Neural cell (in vitro differentiated cells): ENCODE results near the gene BANP. TPM values are rescaled to one million over a fixed set of nuclear protein-coding genes. Genes with fewer than 3 reads are reported as not detected.

Experiments
- H2AFZ ChIP-seq: fragments of 200-600, 300-800 bp; sonication (generic), shearing (Covaris generic); 2 replicates; pipeline ENCODE4 v1.6.0; 2014; ENCODE audit warnings: low read depth, mild to moderate bottlenecking, antibody characterized with exemption, low read length, moderate library complexity
- H3F3A ChIP-seq: fragments of 200-600 bp; shearing (Covaris generic); 2 replicates; pipeline ENCODE4 v1.6.1; 2016; ENCODE audit warnings: mild to moderate bottlenecking, moderate library complexity, mixed read lengths, antibody characterized with exemption, low read length; ENCODE audit not compliant: insufficient read depth, poor library complexity, severe bottlenecking
- H3K27ac ChIP-seq: fragments of 200-600, 300-800 bp; sonication (generic), shearing (Covaris generic); 2 replicates; pipeline ENCODE4 v1.5.1; 2014; ENCODE audit warnings: mild to moderate bottlenecking, low read length, moderate library complexity
- H3K27me3 ChIP-seq: fragments of 300-800, 200-600 bp; sonication (generic), shearing (Covaris generic); 2 replicates; pipeline ENCODE4 v1.6.0; 2014; ENCODE audit warnings: mild to moderate bottlenecking, low read depth, low read length, moderate library complexity; ENCODE audit not compliant: insufficient read depth
- H3K36me3 ChIP-seq: fragments of 300-800, 200-600 bp; sonication (generic), shearing (Covaris generic); 2 replicates; pipeline ENCODE4 v1.5.1; 2014; ENCODE audit warnings: mild to moderate bottlenecking, antibody characterized with exemption, low read length, moderate library complexity; ENCODE audit not compliant: insufficient read depth
- H3K4me2 ChIP-seq: fragments of 300-800, 200-600 bp; sonication (generic), shearing (Covaris generic); 2 replicates; pipeline ENCODE4 v1.6.0; 2014; ENCODE audit warnings: mild to moderate bottlenecking, low read length
- H3K4me3 ChIP-seq: fragments of 300-800, 200-600 bp; sonication (generic), shearing (Covaris generic); 2 replicates; pipeline ENCODE4 v1.5.1; 2014; ENCODE audit warnings: mild to moderate bottlenecking, low read length, moderate library complexity
- H3K79me2 ChIP-seq: fragments of 200-600 bp; shearing (Covaris generic); replicated peaks from 2 replicates; pipeline ENCODE4 v1.6.0; 2014; ENCODE audit warnings: mild to moderate bottlenecking, low read length, moderate library complexity; ENCODE audit not compliant: insufficient read depth
- H3K9ac ChIP-seq: fragments of 300-800, 200-600 bp; sonication (generic), shearing (Covaris generic); 2 replicates; pipeline ENCODE4 v1.6.1; 2016; ENCODE audit warnings: mild to moderate bottlenecking, low read length, mixed read lengths
- H3K9me2 ChIP-seq: fragments of 200-600 bp; shearing (Covaris generic); 2 replicates; pipeline ENCODE4 v1.6.1; 2016; ENCODE audit warnings: mild to moderate bottlenecking, low read length, mixed read lengths; ENCODE audit not compliant: insufficient read depth
- H3K9me3 ChIP-seq: fragments of 200-600, 300-800 bp; sonication (generic), shearing (Covaris generic); 2 replicates; pipeline ENCODE4 v1.6.1; 2016; ENCODE audit warnings: mild to moderate bottlenecking, mixed run types, low read length, moderate library complexity, mixed read lengths
- H4K20me1 ChIP-seq: fragments of 200-600 bp; shearing (Covaris generic); 2 replicates; pipeline ENCODE4 v1.6.1; 2016; ENCODE audit warnings: mild to moderate bottlenecking, mixed run types; ENCODE audit not compliant: insufficient read depth
- CTCF ChIP-seq: fragments of 450-650 bp; IDR thresholded peaks from 2 replicates; pipeline ENCODE4 v1.5.1; 2014; ENCODE audit warnings: antibody characterized with exemption, mild to moderate bottlenecking, moderate library complexity; ENCODE audit not compliant: poor library complexity, severe bottlenecking
- EP300 ChIP-seq: fragments of 450-650 bp; conservative IDR thresholded peaks from 2 replicates; pipeline ENCODE4 v1.6.1; 2014; ENCODE audit warnings: antibody characterized with exemption, mild to moderate bottlenecking, moderate library complexity; ENCODE audit not compliant: poor library complexity, severe bottlenecking
- EZH2 ChIP-seq: fragments of 200-600, 300-800 bp; shearing (Covaris generic), sonication (generic); IDR thresholded peaks from 2 replicates; pipeline ENCODE4 v1.6.1; 2014; ENCODE audit warnings: antibody characterized with exemption, low read length, borderline replicate concordance, mild to moderate bottlenecking; ENCODE audit not compliant: insufficient read depth, poor library complexity, severe bottlenecking
- MXI1 ChIP-seq: fragments of 450-650 bp; conservative IDR thresholded peaks from 2 replicates; pipeline ENCODE4 v1.6.1; 2014; ENCODE audit warnings: antibody characterized with exemption, mild to moderate bottlenecking; ENCODE audit not compliant: poor library complexity, severe bottlenecking
- POLR2AphosphoS5 ChIP-seq: IDR thresholded peaks from 2 replicates; pipeline ENCODE4 v1.6.1; 2012
- RAD21 ChIP-seq: fragments of 450-650 bp; conservative IDR thresholded peaks from 2 replicates; pipeline ENCODE4 v1.6.1; 2014; ENCODE audit warnings: antibody characterized with exemption, mild to moderate bottlenecking, moderate library complexity
- REST ChIP-seq: IDR thresholded peaks from 2 replicates; pipeline ENCODE4 v1.6.1; 2012; ENCODE audit warnings: borderline replicate concordance
- SMC3 ChIP-seq: fragments of 450-650 bp; conservative IDR thresholded peaks from 2 replicates; pipeline ENCODE4 v1.6.1; 2014; ENCODE audit warnings: antibody characterized with exemption, mild to moderate bottlenecking, moderate library complexity; ENCODE audit not compliant: poor library complexity
- TAF1 ChIP-seq: IDR thresholded peaks from 2 replicates; pipeline ENCODE4 v1.6.1; 2012; ENCODE audit warnings: low read depth
- polyA plus RNA-seq: library from polyadenylated mRNA; depleted of rRNA; stranded (reverse); fragments of >200 nt; gene quantifications from 2 replicates; pipeline ENCODE4 v1.2.3, GENCODE V29; 2014

BANP gene
- polyA plus RNA-seq, 1 donor from 2014 or later = 20.6 TPM

GRCh38 chr16:88002211-88002610 is 51.0 kb downstream of the BANP start:
- TF ChIP-seq EP300 = no peak
- TF ChIP-seq RAD21 = no peak
- no peak for TF ChIP-seq SMC3
- no peaks in the 10 kb centered on the region for H3K36me3 ChIP-seq
- H3K27me3 ChIP-seq = no peaks in the 10 kb centered on the region
- no peak overlapping the region for H3K4me3 ChIP-seq
- H3K9ac ChIP-seq = no peak overlapping the region
- H3K27ac ChIP-seq = no peak overlapping the region
- no peaks in the 10 kb centered on the region for H4K20me1 ChIP-seq
- H2AFZ ChIP-seq = no peak overlapping the region
- no peak overlapping the region for H3K4me2 ChIP-seq
- no peaks in the 10 kb centered on the region for H3K9me2 ChIP-seq
- H3K79me2 ChIP-seq = no peaks in the 10 kb centered on the region
- no peaks in the 10 kb centered on the region for H3K9me3 ChIP-seq
- no peaks in the 10 kb centered on the region for H3F3A ChIP-seq

- H3K4me3 ChIP-seq = no peak overlapping the region
- H3K9me3 ChIP-seq = no peaks in the 10 kb centered on the region
- H3F3A ChIP-seq = no peaks in the 10 kb centered on the region
- no peaks in the 10 kb centered on the region for H4K20me1 ChIP-seq
- H3K9me2 ChIP-seq = no peaks in the 10 kb centered on the region
- no peak overlapping the region for H3K9ac ChIP-seq
- no peak overlapping the region for H3K4me2 ChIP-seq
- TF ChIP-seq MXI1 (no peak), TAF1 (no peak), RAD21 (no peak), EZH2 (no peak), EP300 (no peak), POLR2AphosphoS5 (no peak)
- no peak overlapping the region for H2AFZ ChIP-seq
- no peaks in the 10 kb centered on the region for H3K27me3 ChIP-seq
- H3K79me2 ChIP-seq = no peaks in the 10 kb centered on the region
- H3K27ac ChIP-seq = no peak overlapping the region
- H3K36me3 ChIP-seq = no peaks in the 10 kb centered on the region
Measured at GRCh38 chr16:88002749-88003148, 51.5 kb downstream of the BANP start.

- H4K20me1 ChIP-seq = no peaks in the 10 kb centered on the region
- no peak for TF ChIP-seq POLR2AphosphoS5
- TF ChIP-seq MXI1 = no peak
- no peak for TF ChIP-seq TAF1
- no peak for TF ChIP-seq EZH2
- TF ChIP-seq CTCF = no peak
- no peak for TF ChIP-seq SMC3
- TF ChIP-seq RAD21 = no peak
- no peak for TF ChIP-seq EP300
- TF ChIP-seq REST = no peak
Measured at GRCh38 chr16:88003316-88003715, 52.1 kb downstream of the BANP start.

More at GRCh38 chr16:88003316-88003715, 52.1 kb downstream of the BANP start:
- Histone ChIP-seq H3K9me2 (no peaks in the 10 kb centered on the region), H3K27ac (no peak overlapping the region), H3F3A (no peaks in the 10 kb centered on the region), H3K4me3 (no peak overlapping the region), H3K9ac (no peak overlapping the region), H3K79me2 (no peaks in the 10 kb centered on the region), H3K27me3 (no peaks in the 10 kb centered on the region), H3K36me3 (no peaks in the 10 kb centered on the region), H3K4me2 (no peak overlapping the region), H3K9me3 (no peaks in the 10 kb centered on the region), H2AFZ (no peak overlapping the region)
